DMS 273 treated with DMSO at 0.1 percent for 48 hours (cell line): ENCODE results near the gene MCFD2.
"Not testable (repeated sequence)": the region's sequence is repeated elsewhere in the genome, so short reads cannot be mapped to it uniquely, and the experiment has no call there.

ENCODE experiments used
- DNase-seq: peaks from one replicate; lab custom pipeline; 2025; lab: John Stamatoyannopoulos, UW

MCFD2 gene

DNA sequence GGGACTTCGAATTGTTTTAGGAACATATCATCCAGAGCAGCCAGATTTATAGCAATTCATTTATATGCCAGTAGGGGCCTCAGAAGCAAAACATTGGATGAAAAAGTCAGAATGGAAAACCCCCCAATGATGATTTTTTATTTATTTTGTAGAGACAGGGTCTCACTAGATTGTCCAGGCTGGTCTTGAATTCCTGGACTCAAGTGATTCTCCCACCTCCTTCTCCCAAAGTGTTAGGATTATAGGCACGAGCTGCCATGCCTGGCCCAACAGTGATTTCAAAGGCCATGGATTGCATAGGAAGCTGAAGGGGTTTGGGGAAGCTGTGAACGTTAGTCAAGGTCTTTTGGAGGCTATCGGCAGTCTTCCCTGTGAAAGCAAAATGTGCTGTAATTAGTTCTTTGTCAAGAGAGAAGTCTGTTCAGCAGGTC lies 21.9 kb upstream of the MCFD2 start:
- DNase-seq, result no peak

GRCh38 chr2:46936566-46936965 lies 21.0 kb upstream of the MCFD2 start:
- no peak for DNase-seq

GRCh38 chr2:46935071-46935470 lies 19.5 kb upstream of the MCFD2 start:
- no peak for DNase-seq

- no peak for DNase-seq
Measured at GRCh38 chr2:46929612-46930011, 14.0 kb upstream of the MCFD2 start.

- no peak for DNase-seq
Measured at GRCh38 chr2:46926863-46927262, 11.3 kb upstream of the MCFD2 start.

GRCh38 chr2:46925474-46926351 lies 10.1 kb upstream of the MCFD2 start:
- DNase-seq, result no peak

- DNase-seq, result no peak
Measured at GRCh38 chr2:46924608-46925007, 9.0 kb upstream of the MCFD2 start.

- no peak for DNase-seq
Measured at GRCh38 chr2:46924038-46924437, 8.4 kb upstream of the MCFD2 start.

DNA sequence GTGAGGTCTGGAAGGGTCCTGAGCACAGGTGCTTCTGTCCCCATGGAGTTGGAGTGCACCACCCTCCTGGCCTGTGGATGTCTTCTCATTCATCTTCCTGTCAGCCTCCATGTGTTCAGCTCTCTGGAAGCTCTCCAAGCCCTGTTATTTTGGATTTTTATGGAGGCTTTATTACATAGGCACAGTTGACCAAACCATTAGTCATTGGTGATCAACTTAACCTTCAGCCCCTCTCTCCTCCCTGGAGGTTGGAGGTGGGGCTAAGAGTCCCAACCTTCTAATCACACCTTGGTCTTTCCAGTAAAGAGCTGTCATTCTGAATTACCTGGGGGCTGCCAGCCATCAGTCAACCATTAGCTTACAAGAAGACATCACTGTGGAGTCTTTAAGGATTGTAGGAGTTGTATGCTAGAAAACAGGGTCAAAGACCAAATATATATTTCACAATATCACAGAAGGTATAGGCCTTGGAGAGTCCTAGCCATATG lies 7.5 kb upstream of the MCFD2 start:
- no peak for DNase-seq

GRCh38 chr2:46922606-46923005 lies 7.0 kb upstream of the MCFD2 start:
- DNase-seq, result no peak

GRCh38 chr2:46921676-46922448 lies 6.3 kb upstream of the MCFD2 start:
- DNase-seq, result no peak

DNA sequence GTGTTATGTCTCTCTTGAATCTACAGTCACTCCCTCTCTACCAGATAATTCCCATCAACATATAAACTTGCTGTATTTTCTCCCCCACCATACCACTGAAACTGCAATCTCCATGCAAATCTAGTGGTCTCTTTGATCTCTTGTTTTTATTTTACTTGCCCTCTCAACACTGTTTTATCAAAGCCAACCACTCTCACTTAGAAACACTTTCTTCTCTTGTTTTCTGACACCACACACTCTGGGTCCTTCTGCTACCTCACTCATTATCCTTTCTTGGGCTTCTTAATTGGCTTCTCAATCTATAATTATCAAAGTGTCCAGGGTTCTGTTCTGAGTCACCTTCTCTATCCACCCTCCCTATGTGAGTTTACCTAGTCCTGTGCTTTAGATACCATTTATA lies 2.0 kb upstream of the MCFD2 start:
- no peak for DNase-seq

DNA sequence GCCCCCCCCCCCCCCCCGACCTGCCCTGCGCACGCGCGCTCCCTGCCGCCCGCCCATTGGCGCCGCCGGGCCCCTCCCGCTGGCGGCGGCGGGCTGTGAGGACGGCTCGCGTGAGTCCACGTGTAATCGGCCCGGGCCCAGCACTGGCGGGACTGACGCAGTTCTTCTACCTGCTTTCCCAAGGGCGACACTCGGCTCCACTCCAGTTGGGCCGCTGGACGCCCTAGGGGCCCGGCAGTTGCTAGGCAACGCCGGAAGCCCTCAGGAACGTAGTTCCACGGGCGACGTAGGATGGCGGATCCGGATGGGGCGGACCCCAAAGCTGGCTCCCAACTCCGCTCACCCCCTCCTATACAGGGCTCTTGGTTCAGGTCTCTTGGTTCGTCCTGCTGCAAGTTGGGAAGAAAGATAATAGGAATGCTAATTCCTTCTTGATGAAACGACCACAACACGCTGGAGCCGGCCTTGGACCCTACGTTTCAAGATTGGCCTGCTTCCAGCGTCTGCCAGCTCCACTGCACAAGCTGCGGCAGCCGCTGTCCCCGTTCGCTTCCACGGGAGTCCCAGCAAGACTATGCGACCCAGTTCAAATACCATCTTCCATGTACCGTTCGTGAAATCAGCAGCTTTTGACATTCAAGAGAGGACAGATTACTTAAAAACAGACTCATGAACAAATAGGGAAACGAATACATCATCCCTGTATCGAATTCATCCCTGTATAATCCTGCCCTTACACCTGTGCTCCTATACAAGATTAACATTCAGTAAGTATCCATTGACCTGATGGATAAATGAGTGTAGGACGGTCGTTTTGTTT lies 415 bp upstream of the MCFD2 start:
- peak; percentile 82 for DNase-seq

GRCh38 chr2:46914578-46915230 lies 902 bp downstream of the MCFD2 start:
- DNase-seq, result no peak

GRCh38 chr2:46913471-46914381 lies 1.9 kb downstream of the MCFD2 start:
- DNase-seq, result no peak

GRCh38 chr2:46909771-46910419 lies 5.7 kb downstream of the MCFD2 start:
- no peak for DNase-seq

DNA sequence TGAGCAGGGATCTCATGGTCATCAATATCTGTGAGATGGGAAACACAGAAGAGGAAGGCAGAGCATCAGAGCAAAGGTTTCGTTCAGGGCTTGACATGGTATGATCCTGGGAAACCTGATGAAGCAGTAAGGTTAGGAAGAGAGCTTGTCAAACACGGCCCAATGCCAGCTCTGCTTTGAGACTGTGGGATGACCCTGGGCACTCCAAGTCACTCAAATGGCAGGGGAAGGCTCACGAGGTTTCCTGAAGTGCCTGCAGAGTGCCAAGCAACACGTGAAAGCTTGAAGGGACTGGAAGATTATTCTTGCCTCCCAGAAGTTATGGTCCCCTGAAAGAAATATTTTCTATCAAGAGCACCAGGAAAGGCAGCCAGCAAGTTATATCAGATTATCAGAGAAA lies 6.5 kb downstream of the MCFD2 start:
- no peak for DNase-seq

DNA sequence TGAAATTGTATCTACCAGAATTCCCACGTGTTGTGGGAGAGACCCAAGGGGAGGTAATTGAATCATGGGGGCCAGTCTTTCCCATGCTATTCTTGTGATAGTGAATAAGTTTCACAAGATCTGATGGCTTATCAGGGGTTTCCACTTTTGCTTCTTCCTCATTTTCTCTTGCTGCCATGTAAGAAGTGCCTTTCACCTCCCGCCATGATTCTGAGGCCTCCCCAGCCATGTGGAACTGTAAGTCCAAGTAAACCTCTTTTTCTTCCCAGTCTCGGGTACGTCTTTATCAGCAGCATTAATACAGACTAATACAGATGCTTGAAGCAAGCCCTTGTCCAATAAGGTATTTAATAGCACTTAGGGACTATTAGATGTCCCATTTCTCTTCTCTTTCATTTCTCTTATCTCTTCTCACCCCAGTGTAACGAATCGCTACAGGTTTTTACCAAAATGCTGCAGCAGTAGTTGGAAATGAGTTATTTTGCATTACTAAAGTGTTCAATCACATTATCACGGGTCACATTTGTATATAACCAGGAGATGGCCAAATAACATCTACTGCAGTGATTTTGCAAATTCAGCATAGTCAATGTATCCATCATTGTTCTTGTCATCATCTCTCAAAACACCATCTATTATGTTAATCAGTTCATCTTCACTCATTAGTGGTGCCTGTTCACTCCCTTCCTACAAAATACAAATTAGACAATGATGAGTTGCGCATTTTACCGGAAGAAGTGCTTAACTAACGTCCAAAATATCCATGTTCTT lies 10.5 kb downstream of the MCFD2 start:
- DNase-seq, result not testable (repeated sequence)

DNA sequence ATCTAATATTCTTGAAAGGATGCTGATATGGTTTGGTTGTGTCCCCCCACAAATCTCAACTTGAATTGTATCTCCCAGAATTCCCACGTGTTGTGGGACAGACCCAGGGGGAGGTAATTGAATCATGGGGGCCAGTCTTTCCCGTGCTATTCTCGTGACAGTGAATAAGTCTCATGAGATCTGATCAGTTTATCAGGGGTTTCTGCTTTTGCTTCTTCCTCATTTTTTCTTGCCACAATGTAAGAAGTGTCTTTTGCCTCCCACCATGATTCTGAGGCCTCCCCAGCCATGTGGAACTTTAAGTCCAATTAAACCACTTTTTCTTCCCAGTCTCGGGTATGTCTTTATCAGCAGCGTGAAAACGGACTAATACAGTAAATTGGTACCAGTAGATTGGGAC lies 12.6 kb downstream of the MCFD2 start:
- not testable (repeated sequence) for DNase-seq
